Duodenal mucosa (tissue), 2 donors: ENCODE measurements around the gene ZNF783.

Source experiments
- H3K27ac ChIP-seq: one replicate; pipeline ENCODE4 v1.7.0; 2013; ENCODE audit warnings: low read depth, low read length
- H3K27me3 ChIP-seq, 2 donors: one replicate each; pipeline ENCODE4 v1.7.0; 2013; ENCODE audit warnings: low read length in 2 of 2, control low read depth in 1 of 2; ENCODE audit not compliant: insufficient read depth in 2 of 2, control insufficient read depth in 1 of 2
- H3K36me3 ChIP-seq, 2 donors: one replicate each; pipeline ENCODE4 v1.7.0; 2013; ENCODE audit warnings: low read length in 2 of 2, control low read depth in 1 of 2; ENCODE audit not compliant: insufficient read depth in 2 of 2, control insufficient read depth in 1 of 2
- H3K4me1 ChIP-seq, 2 donors: one replicate each; pipeline ENCODE4 v1.7.0; 2013; ENCODE audit warnings: low read length in 2 of 2, control low read depth in 1 of 2; ENCODE audit not compliant: insufficient read depth in 2 of 2, control insufficient read depth in 1 of 2
- H3K4me3 ChIP-seq, 2 donors: one replicate each; pipeline ENCODE4 v1.7.0; 2013; ENCODE audit warnings: low read length in 2 of 2, low read depth in 1 of 2
- H3K9ac ChIP-seq, 2 donors: one replicate each; pipeline ENCODE4 v1.7.0; 2013; ENCODE audit warnings: low read length in 2 of 2, low read depth in 1 of 2
- H3K9me3 ChIP-seq, 2 donors: one replicate each; pipeline ENCODE4 v1.7.0; 2013; ENCODE audit warnings: low read length in 2 of 2, control low read depth in 1 of 2; ENCODE audit not compliant: control insufficient read depth in 1 of 2

ZNF783 gene

DNA sequence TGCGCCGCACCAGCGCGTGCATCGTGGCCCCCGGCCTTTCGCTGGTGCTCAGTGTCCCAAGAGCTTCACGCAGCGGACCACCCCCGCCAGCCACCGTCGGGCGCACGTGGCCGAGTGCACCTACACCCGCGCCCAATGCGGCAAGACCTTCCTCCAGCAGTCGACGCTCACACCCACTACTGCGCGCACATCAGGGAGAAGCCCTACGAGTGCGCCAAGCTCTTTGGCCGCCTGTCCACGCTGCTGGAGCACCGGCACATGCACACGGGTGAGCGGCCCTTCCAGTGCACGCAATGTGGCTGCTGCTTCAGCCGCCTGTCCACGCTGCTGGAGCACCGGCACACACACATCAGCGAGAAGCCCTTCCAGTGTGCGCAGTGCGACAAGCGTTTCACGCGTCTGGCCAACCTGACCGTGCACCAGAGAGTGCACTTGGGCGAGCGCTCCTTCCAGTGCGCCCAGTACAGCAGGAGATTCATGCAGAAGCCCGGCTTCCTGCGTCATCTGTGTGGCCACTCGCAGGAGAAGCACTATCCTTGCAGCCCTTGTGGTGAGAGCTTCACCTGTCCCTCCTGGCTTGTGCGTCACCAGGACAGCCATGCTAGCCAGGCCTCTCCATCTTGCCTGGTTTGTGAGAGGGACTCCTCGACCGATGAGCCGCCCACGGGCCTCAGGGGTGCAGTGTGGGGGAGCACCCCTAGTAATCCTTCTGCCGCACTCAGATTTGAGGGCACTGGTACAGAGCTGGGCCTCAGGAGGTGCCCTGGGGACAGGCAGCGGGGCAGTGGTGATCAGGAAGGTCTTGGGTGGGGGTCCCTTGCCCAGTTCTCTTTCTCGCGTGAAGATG, 32.9 kb downstream of the ZNF783 start:
- Histone ChIP-seq H3K4me3 (no peak overlapping the region), H3K9ac (no peak overlapping the region), H3K4me1 (no peaks in the 10 kb centered on the region), H3K36me3 (peaks cover 0 to 12% of the 10 kb centered on the region in 2 donors), H3K9me3 (no peaks in the 10 kb centered on the region), H3K27me3 (no peaks in the 10 kb centered on the region), H3K27ac (no peak overlapping the region)

DNA sequence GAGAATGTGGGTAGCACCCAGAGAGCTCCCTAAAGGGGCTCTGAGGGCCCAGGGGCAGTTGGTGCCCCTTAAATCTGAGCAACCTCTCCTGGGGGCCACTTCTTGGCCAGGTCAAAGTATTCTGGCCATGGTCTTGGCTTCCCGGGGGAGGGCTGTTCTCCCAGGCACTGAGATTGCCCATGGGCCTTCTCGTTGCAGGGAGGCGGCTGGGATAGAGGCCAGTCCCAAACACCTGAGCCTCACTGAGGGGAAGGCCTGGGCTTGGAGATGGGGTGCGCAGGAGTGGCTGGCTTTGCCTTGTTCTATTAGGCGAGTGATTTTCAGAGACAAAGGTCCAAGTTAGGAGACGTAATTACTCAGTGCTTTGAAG, 33.5 kb downstream of the ZNF783 start:
- H3K4me3 ChIP-seq, result no peak overlapping the region
- H3K9ac ChIP-seq, result no peak overlapping the region
- H3K36me3 ChIP-seq, result peaks cover 0 to 12% of the 10 kb centered on the region in 2 donors
- no peaks in the 10 kb centered on the region for H3K4me1 ChIP-seq
- no peak overlapping the region for H3K27ac ChIP-seq
- H3K9me3 ChIP-seq, result no peaks in the 10 kb centered on the region
- no peaks in the 10 kb centered on the region for H3K27me3 ChIP-seq

DNA sequence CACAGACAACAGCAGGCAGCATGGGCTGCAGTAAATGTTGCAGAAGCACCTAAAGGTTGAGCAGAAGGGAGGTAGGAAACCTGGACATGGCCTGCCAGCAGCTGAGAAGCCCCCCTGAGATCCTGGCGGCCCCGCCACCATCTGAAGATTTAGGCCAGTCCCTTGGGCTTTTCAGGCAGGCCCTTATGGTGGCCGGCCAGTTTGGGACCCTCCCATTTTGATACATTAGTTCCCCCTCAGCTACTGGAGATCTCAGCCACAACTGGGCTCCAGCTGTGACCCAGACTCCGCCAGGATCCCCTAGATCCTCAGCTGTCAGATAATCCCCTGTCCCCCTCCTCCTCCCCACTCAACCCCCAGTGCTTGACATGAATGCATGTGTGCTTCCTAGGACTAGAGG, 34.4 kb downstream of the ZNF783 start:
- no peak overlapping the region for H3K9ac ChIP-seq
- no peaks in the 10 kb centered on the region for H3K4me1 ChIP-seq
- no peaks in the 10 kb centered on the region for H3K9me3 ChIP-seq
- H3K4me3 ChIP-seq, result no peak overlapping the region
- no peaks in the 10 kb centered on the region for H3K27me3 ChIP-seq
- peaks cover 0 to 12% of the 10 kb centered on the region in 2 donors for H3K36me3 ChIP-seq
- H3K27ac ChIP-seq, result no peak overlapping the region

DNA sequence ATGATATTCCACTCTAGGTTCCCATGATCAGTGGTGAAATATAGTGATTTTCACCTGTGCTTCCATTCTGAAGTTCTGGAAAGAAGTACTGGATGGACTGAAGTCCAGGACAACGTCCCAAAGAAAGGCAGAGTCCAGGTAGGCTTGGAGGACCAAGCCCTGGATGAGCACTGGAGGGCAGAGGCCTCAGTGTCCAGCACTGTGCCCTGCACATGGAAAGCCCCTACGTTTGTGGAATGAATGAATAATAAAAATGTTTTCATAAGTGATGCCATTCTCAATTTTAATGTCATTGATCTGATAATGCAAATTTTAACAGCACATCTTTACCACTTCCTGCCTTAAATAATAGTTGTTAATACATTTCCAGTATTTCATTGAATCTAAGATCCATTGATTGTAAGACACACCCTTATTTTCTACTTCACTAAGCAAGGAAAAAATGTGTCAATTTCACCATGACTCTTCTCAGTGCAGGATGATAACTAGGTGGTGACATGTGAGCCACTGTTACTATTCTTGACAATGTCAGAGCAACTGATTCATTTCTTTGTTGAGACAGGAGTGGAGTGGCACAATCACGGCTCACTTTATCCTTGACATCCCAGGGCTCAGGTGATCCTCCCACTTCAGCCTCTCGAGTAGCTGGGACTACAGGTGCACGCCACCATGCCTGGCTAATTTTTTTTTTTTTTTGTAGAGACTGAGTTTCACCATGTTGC, 35.2 kb downstream of the ZNF783 start:
- Histone ChIP-seq H3K27ac (no peak overlapping the region), H3K27me3 (no peaks in the 10 kb centered on the region)

DNA sequence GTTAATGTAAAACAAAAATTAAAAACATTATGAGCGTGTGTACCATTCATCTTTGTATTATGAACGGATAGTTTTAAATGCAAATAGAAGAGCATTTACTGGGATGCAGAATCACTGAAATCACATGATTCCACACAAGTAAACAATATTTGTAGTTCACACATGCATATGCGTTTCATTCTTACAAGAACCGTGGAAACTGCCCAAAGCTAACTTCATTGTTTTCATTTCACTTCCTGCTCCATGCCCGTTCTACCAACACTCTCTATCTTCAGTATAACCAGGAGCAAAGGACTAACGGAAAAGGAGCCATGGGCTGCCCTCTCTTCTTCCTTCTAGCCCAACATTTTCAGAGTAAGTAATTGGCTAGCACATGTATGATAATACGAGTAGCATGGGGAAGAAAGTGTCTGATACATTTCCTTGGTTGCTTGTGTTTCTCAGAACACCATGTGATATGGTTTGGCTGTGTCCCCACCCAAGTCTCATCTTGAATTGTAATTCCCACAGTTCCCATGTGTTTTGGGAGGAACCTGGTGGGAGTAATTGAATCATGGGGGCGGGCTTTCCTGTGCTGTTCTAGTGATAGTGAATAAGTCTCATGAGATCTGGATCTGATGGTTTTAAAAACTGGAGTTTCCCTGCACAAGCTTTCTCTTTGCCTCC, 38.8 kb downstream of the ZNF783 start:
- no peak overlapping the region for H3K27ac ChIP-seq
- peaks cover 0 to 1% of the 10 kb centered on the region in 2 donors for H3K36me3 ChIP-seq
- H3K9me3 ChIP-seq, result no peaks in the 10 kb centered on the region
- no peak overlapping the region for H3K4me3 ChIP-seq
- H3K9ac ChIP-seq, result no peak overlapping the region
- no peaks in the 10 kb centered on the region for H3K4me1 ChIP-seq
- no peaks in the 10 kb centered on the region for H3K27me3 ChIP-seq

More for the DNA sequence above, 35.2 kb downstream of the ZNF783 start:
- peaks cover 0 to 12% of the 10 kb centered on the region in 2 donors for H3K36me3 ChIP-seq
- no peak overlapping the region for H3K9ac ChIP-seq
- no peak overlapping the region for H3K4me3 ChIP-seq
- no peaks in the 10 kb centered on the region for H3K9me3 ChIP-seq
- H3K4me1 ChIP-seq, result no peaks in the 10 kb centered on the region

DNA sequence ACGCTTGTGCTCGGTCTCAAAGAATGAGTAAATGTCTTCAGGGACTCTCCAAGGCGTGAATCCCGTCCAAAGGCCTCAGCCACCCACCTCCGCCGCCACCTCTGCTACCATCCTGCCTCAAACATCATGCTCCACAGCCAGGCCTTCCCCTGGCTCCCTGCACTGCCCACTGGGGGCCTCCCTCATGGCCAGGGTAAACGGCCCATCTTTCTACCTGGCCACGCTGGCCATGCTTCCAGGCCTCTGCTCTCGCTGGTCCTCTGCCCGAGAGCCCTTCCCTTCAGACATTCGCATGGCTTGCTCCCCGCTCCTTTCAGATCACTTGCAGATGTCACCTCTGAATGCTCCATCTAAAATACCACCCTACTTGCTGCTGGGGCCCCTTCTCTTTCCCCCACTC, 40.2 kb downstream of the ZNF783 start:
- Histone ChIP-seq H3K27me3 (no peaks in the 10 kb centered on the region), H3K4me3 (no peak overlapping the region), H3K4me1 (no peaks in the 10 kb centered on the region), H3K36me3 (no peaks in the 10 kb centered on the region), H3K9me3 (no peaks in the 10 kb centered on the region), H3K27ac (no peak overlapping the region), H3K9ac (no peak overlapping the region)

DNA sequence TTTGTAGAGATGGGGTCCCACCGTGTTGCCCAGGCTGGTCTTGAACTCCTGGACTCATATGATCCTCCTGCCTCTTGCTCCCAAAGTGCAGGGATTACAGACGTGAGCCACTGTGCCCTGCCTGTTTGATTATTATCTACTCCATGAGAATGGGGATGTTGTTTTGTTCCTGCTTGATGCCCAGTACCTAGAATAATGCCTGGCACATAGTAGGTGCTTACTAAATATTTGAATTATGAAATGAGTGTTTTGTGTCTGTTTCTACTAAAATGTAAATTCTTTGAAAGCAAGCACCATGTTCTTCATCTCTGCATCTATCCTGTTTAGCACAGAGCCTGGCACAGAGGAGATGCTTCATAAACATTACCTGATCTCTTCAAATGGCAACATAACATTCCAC, 40.9 kb downstream of the ZNF783 start:
- H3K4me3 ChIP-seq, result no peak overlapping the region
- no peaks in the 10 kb centered on the region for H3K4me1 ChIP-seq
- H3K27me3 ChIP-seq, result no peaks in the 10 kb centered on the region
- no peaks in the 10 kb centered on the region for H3K36me3 ChIP-seq
- no peaks in the 10 kb centered on the region for H3K9me3 ChIP-seq
- H3K9ac ChIP-seq, result no peak overlapping the region
- no peak overlapping the region for H3K27ac ChIP-seq

DNA sequence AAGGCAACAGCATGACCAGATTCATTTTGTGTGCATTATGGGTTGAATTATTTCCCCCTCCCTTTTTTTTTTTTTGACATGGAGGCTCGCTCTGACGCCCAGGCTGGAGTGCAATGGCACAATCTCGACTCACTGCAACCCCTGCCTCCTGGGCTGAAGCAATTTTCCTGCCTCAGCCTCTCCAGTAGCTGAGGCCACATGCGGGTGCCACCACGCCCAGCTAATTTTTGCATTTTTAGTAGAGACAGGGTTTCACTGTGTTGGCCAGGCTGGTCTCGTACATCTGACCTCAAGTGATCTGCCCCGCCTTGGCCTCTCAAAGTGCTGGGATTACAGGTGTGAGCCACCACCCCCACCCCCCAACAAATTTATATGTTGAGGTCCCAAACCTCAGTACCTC, 42.0 kb downstream of the ZNF783 start:
- H3K4me3 ChIP-seq, result no peak overlapping the region
- no peaks in the 10 kb centered on the region for H3K4me1 ChIP-seq
- H3K9ac ChIP-seq, result no peak overlapping the region
- H3K9me3 ChIP-seq, result no peaks in the 10 kb centered on the region
- H3K27ac ChIP-seq, result no peak overlapping the region
- H3K36me3 ChIP-seq, result no peaks in the 10 kb centered on the region
- no peaks in the 10 kb centered on the region for H3K27me3 ChIP-seq

DNA sequence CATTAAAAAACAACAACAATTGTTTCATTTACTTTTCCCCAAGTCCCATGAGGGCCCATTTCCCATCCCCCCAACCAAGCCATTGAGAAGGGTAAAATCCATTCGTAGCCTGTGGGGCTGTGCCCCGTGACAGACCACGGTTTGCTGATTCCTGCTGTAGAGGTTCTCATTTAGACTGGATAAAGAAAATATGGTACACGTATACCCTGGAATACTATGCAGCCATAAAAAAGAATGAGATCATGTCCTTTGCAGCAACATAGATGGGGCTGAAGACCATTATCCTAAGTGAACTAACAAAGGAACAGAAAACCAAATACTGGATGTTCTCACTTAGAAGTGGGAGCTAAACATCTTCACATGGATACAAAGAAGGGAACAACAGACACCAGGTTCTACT, 44.9 kb downstream of the ZNF783 start:
- no peaks in the 10 kb centered on the region for H3K9me3 ChIP-seq
- H3K36me3 ChIP-seq, result no peaks in the 10 kb centered on the region
- H3K27me3 ChIP-seq, result no peaks in the 10 kb centered on the region
- no peak overlapping the region for H3K4me3 ChIP-seq
- no peak overlapping the region for H3K9ac ChIP-seq
- H3K4me1 ChIP-seq, result no peaks in the 10 kb centered on the region
- no peak overlapping the region for H3K27ac ChIP-seq
